ENCODE measurements around the gene CAMTA1.

- TF ChIP-seq CTCF (IDR thresholded peaks at IDR 0.05): no peak
- TF ChIP-seq POLR2AphosphoS5 (IDR thresholded peaks at IDR 0.05): no peak
These were observed 798.2 kb downstream of the CAMTA1 start for GRCh38 chr1:7583291-7584096.

All from prostate gland (tissue), 2 donors.